ENCODE data around the gene SETD3. TPM values are rescaled to one million over a fixed set of nuclear protein-coding genes. Genes with fewer than 3 reads are reported as not detected.

SETD3 gene
- 17.0 and 37.8 TPM in 2 replicates for total RNA-seq (ENCODE audit: low replicate concordance)

GRCh38 chr14:99479906-99480869, at the start of gene SETD3:
Gene SETD3 (minus strand): TSS chr14:99480859. CDS start chr14:99465805, 15,054 bp downstream.

GRCh38 chr14:99480917-99481744, 472 bp upstream of the SETD3 start, which contains the start of gene CCNK:
Gene CCNK (plus strand): TSS chr14:99481409. CDS start chr14:99492678, 11,269 bp downstream.

Other genes with a start within 250 kb of the SETD3 start
- gene BCL11B, start 208.7 kb downstream of the SETD3 start, total RNA-seq (ENCODE audit: low replicate concordance), result under 0.01 and 0.08 TPM in 2 replicates
- 5.9 and 32.0 TPM in 2 replicates for gene CCNK, start 550 bp upstream of the SETD3 start, total RNA-seq (ENCODE audit: low replicate concordance)
- 1.3 and 9.0 TPM in 2 replicates for gene CCDC85C, start 123.3 kb upstream of the SETD3 start, total RNA-seq (ENCODE audit: low replicate concordance)
- 3.7 and 7.0 TPM in 2 replicates for gene HHIPL1, start 164.3 kb upstream of the SETD3 start, total RNA-seq (ENCODE audit: low replicate concordance)
- 0.08 and 0.59 TPM in 2 replicates for gene CYP46A1, start 203.4 kb upstream of the SETD3 start, total RNA-seq (ENCODE audit: low replicate concordance)